ENCODE measurements around the gene SLCO2A1.

The SLCO2A1 gene

GRCh38 chr3:133933097-133934024 is 96.4 kb downstream of the SLCO2A1 start:
- DNase-seq (ENCODE audit: low read depth), result no peak

DNA sequence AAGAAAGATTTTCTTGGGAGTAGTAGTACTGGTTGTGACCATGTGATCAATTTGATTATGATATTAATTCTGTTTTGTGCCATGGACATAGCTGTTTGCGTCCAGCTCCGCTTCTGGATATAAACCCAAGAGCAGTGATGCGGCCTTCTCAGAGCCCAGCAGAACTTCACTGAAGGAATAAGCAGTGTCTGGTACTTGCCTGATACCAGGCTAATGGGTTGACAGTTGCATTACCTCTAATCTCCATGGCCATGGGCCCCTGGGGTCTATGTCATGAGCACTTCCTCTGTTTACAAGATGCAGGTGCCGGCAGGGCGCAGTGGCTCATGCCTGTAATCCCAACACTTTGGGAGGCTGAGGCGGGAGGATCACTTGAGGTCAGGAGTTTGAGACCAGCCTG is 97.7 kb downstream of the SLCO2A1 start:
- DNase-seq (ENCODE audit: low read depth), result no peak

DNA sequence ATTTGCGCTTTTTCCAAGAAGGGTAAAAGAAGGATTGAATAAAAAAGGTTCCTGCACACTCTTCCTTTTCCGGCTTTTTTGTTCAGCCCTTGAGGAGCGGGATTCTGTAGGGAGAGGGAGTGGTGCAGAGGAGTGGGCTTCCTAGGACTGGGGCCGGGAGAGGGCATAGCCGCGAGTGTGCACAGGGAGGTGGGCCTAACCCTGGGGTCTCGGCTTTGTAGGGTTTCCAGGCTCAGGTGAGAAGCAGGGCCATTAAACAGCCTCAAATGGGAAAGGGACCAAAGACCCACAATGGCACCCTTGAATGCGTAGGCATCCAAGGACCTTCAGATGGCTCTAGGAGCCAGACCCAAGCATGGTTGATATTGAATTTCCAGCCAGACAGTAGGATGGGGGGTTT is 98.6 kb downstream of the SLCO2A1 start:
- no peak for DNase-seq (ENCODE audit: low read depth)

- no peak for DNase-seq (ENCODE audit: low read depth)
These were observed 99.3 kb downstream of the SLCO2A1 start for GRCh38 chr3:133930341-133930933.

- no peak for DNase-seq (ENCODE audit: low read depth)
These were observed 100.7 kb downstream of the SLCO2A1 start for GRCh38 chr3:133928903-133929607.

DNA sequence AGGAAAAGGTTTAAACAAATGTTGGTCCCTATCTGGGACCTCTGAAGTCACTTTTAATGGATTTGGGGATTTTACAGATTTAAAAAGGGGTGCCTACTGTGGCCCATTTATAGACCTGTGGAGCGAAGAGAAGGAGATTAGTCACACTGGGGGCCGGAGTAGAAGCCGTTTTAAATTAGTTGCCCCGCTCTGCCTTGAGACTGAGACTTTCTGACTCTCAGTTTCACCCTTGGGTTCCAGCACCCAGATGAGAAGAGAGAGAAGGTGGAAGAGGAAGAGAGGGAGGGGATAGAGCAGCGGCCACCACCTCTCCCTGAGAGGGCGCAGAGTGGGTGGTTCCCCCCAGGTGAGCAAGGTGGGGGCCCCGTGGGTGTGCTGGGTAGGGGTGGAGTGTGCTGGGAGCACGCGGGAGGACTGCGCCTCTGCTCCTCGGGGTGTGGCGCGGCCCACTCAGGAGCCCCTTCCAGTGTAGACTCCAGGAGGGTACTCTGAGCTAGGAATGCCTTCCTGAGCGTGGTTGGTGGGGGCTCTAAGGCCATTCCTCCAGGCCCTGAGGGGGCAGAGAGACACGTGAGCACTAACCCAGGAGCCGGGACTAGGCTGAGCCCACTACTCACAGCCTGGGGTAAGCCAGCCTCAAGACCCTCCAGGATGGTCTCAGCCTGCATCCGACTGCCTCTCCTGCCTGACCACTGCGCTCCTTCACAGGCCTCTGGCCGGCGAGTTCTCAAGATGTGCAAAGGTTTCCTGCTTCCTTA is 101.4 kb downstream of the SLCO2A1 start:
- no peak for DNase-seq (ENCODE audit: low read depth)

DNA sequence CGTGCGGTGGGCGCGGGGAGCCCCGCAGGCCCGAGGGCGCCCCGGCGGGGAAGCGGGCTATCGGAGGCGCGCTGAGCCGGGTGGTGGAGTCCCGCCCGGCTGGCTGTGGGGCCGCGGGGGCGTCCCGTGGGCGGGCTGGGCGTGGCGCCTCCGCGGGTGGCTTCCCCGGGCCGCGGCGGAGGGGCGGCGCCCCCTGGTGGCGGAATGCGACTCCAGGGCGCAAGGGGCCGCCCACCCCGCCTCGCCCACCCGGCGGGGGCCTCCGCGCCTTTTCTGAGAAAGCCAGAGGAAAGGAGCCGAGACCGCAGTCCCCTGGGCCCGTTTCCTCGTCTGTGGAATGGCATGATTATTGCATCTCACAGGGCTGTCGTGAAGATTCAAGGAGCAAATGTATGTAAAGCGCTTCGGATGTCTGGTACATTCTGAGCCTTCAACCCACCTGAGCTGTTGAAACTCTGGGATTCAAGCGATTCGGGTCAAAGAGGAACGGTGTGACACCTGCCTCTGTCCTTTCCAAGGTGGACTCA is 102.1 kb downstream of the SLCO2A1 start:
- DNase-seq (ENCODE audit: low read depth), result peak; percentile 70

- no peak for DNase-seq (ENCODE audit: low read depth)
These were observed 102.8 kb downstream of the SLCO2A1 start for GRCh38 chr3:133926736-133927539.

- DNase-seq (ENCODE audit: low read depth), result no peak
These were observed 103.6 kb downstream of the SLCO2A1 start for GRCh38 chr3:133925960-133926735.

- no peak for DNase-seq (ENCODE audit: low read depth)
These were observed 105.7 kb downstream of the SLCO2A1 start for GRCh38 chr3:133924041-133924440.

DNA sequence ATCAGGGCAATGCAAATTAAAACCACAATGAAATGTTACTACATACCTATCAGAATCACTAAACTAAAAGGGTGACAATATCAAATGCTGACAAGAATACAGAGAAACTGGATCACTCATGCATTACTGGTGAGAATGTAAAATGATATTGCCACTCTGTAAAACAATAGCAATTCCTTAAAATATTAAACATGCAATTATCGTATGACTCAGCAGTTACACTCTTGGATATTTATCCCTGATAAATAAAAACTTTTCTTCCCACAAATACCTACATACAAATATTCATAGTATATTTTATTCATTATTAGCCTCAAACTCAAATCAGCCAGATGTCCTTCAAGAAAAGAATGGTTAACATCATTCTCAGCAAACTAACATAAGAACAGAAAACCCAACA is 108.1 kb downstream of the SLCO2A1 start:
- no peak for DNase-seq (ENCODE audit: low read depth)

GRCh38 chr3:133917144-133917543 is 112.6 kb downstream of the SLCO2A1 start:
- no peak for DNase-seq (ENCODE audit: low read depth)

- no peak for DNase-seq (ENCODE audit: low read depth)
These were observed 113.8 kb downstream of the SLCO2A1 start for GRCh38 chr3:133915685-133916658.

GRCh38 chr3:133914839-133915600 is 114.7 kb downstream of the SLCO2A1 start:
- no peak for DNase-seq (ENCODE audit: low read depth)

DNA sequence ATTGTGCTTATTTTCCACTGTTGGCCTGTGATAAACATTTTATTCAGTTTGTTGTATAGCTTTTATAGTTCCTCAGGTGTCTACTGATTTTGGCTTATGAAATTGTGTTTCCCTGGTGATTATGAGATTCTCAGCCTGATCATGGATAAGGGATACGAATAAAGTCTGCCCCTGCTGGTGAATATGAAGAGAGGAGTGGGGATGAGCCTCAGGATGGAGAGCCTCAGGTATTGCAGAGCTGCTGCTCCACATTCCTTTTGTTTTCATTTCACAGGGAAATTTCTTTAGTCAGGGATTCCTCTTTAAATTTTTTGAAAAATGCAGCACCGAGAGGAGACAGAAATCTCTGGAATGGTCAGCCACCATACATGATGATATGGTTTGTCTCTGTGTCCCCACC is 119.3 kb downstream of the SLCO2A1 start:
- DNase-seq (ENCODE audit: low read depth), result no peak

- no peak for DNase-seq (ENCODE audit: low read depth)
These were observed 124.3 kb downstream of the SLCO2A1 start for GRCh38 chr3:133905376-133905775.

DNA sequence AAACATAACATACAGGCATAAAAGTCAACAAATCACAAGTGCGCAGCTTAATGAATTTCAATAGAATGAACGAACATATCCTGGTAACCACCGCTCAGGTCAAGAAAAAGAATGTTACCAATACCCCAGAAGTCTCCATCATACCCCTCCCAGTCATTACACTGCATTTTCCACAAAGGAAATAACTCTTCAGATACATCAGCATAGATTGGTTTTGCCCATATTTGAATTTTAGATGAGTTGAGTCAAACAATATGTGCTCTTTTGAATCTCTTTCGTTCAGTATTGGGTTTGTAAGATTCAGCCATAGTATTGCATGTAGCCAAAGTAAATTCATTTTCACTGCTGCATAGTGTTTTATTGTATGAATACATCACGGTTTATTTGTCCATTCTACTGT is 127.9 kb downstream of the SLCO2A1 start:
- no peak for DNase-seq (ENCODE audit: low read depth)

DNA sequence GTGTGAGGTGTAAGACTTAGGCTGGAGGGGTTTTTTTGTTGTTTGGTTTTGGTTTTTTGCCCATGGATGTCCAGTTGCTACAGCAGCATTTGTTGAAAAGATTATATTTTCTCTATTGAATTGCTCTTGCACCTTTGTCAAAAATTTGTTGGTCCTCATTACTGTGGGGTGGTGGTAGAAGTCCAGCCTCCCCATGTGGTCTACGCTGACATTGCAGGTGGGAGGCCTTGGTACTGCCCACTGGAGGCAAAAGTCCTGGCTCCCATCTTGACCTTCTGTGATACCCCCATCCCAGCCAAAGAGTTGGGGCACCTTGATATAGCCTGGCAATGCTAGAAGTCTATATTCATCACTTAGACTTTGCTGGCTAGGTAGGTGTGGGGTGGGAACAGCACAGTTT is 128.6 kb downstream of the SLCO2A1 start:
- no peak for DNase-seq (ENCODE audit: low read depth)

All from activated T-helper 9 cell treated with anti-CD3 and anti-CD28 coated beads, Interleukin-2, amount 50 U/mL, for 16 hours (primary cell).